Measurements from ENCODE around the gene RFC4.
"Not testable (repeated sequence)": the region's sequence is repeated elsewhere in the genome, so short reads cannot be mapped to it uniquely, and the experiment has no call there.

The RFC4 gene

GRCh38 chr3:186825294-186825821, 19.1 kb upstream of the RFC4 start:
- peak in 44 of 58 donors; percentile 6 to 82 (median 34) for DNase-seq

- DNase-seq = peak in 11 of 58 donors; percentile 6 to 37 (median 16)
Measured at GRCh38 chr3:186824430-186825139, 18.3 kb upstream of the RFC4 start.

GRCh38 chr3:186823386-186823785, 17.1 kb upstream of the RFC4 start:
- DNase-seq = no peak

GRCh38 chr3:186822388-186822759, 16.1 kb upstream of the RFC4 start:
- not testable (repeated sequence) for DNase-seq

GRCh38 chr3:186821429-186822387, 15.4 kb upstream of the RFC4 start:
- DNase-seq = peak in 2 of 58 donors; percentile 18 to 28

- no peak for DNase-seq
Measured at GRCh38 chr3:186818956-186819355, 12.7 kb upstream of the RFC4 start.

GRCh38 chr3:186818516-186818915, 12.2 kb upstream of the RFC4 start:
- DNase-seq = no peak

GRCh38 chr3:186815435-186815834, 9.2 kb upstream of the RFC4 start:
- no peak for DNase-seq

GRCh38 chr3:186814100-186814499, 7.8 kb upstream of the RFC4 start:
- DNase-seq = no peak

- DNase-seq = not testable (repeated sequence)
Measured at GRCh38 chr3:186811313-186811712, 5.0 kb upstream of the RFC4 start.

- DNase-seq = no peak
Measured at GRCh38 chr3:186810336-186810996, 4.2 kb upstream of the RFC4 start.

GRCh38 chr3:186807231-186807630, 949 bp upstream of the RFC4 start:
- DNase-seq = no peak

- not testable (repeated sequence) for DNase-seq
Measured at GRCh38 chr3:186803447-186803846, 2.8 kb downstream of the RFC4 start.

GRCh38 chr3:186802701-186803100, 3.6 kb downstream of the RFC4 start:
- no peak for DNase-seq

GRCh38 chr3:186800285-186800684, 6.0 kb downstream of the RFC4 start:
- DNase-seq = no peak

- DNase-seq = no peak
Measured at GRCh38 chr3:186798239-186798874, 7.9 kb downstream of the RFC4 start.

- no peak for DNase-seq
Measured at GRCh38 chr3:186790261-186790981, 15.9 kb downstream of the RFC4 start.

- no peak for DNase-seq
Measured at GRCh38 chr3:186789554-186790260, 16.6 kb downstream of the RFC4 start.

- no peak for DNase-seq
Measured at GRCh38 chr3:186788482-186789370, 17.6 kb downstream of the RFC4 start.
